C4-2B (cell line): ENCODE measurements around the gene RNF150.

Source experiments
- H3K27ac ChIP-seq: fragments of 450-650 bp; 2 replicates; pipeline ENCODE4 v1.5.1; 2017
- CTCF ChIP-seq: fragments of 450-650 bp; conservative IDR thresholded peaks from 2 replicates; pipeline ENCODE4 v1.5.1; 2017; ENCODE audit warnings: mild to moderate bottlenecking
- ZFX ChIP-seq: fragments of 450-650 bp; IDR thresholded peaks from 2 replicates; pipeline ENCODE4 v1.6.1; 2017

The RNF150 gene

GRCh38 chr4:141099326-141099725 is 33.9 kb downstream of the RNF150 start:
- no peak overlapping the region for H3K27ac ChIP-seq
- TF ChIP-seq ZFX, result no peak
- TF ChIP-seq CTCF, result no peak

- TF ChIP-seq CTCF, result no peak
- TF ChIP-seq ZFX, result no peak
- no peak overlapping the region for H3K27ac ChIP-seq
Measured at GRCh38 chr4:141098163-141098562, 35.1 kb downstream of the RNF150 start.

GRCh38 chr4:141090473-141090872 is 42.8 kb downstream of the RNF150 start:
- H3K27ac ChIP-seq, result no peak overlapping the region
- no peak for TF ChIP-seq ZFX
- TF ChIP-seq CTCF, result no peak

- no peak overlapping the region for H3K27ac ChIP-seq
- no peak for TF ChIP-seq CTCF
Measured at GRCh38 chr4:141081921-141082395, 51.3 kb downstream of the RNF150 start.

GRCh38 chr4:141080668-141081067 is 52.6 kb downstream of the RNF150 start:
- TF ChIP-seq ZFX, result no peak
- no peak for TF ChIP-seq CTCF
- H3K27ac ChIP-seq, result no peak overlapping the region

GRCh38 chr4:141079393-141079930 is 53.8 kb downstream of the RNF150 start:
- no peak for TF ChIP-seq CTCF
- H3K27ac ChIP-seq, result no peak overlapping the region

GRCh38 chr4:141078871-141079270 is 54.4 kb downstream of the RNF150 start:
- H3K27ac ChIP-seq, result no peak overlapping the region
- TF ChIP-seq ZFX, result no peak
- TF ChIP-seq CTCF, result no peak
